H9 (cell line): Measurements from ENCODE around the gene GID8. TPM values are rescaled to one million over a fixed set of nuclear protein-coding genes. Genes with fewer than 3 reads are reported as not detected.

Experiments
- DNase-seq: peaks from one replicate; pipeline ENCODE4 v3.0.0-alpha.2; 2017
- H2AFZ ChIP-seq: one replicate; pipeline ENCODE4 v1.6.1; 2013; ENCODE audit warnings: mild to moderate bottlenecking, low read length, control low read depth, moderate library complexity
- H2AK5ac ChIP-seq: 2 replicates; pipeline ENCODE4 v1.6.1; 2013; ENCODE audit warnings: low read length, control low read depth, mixed read lengths; ENCODE audit not compliant: insufficient read length
- H2BK120ac ChIP-seq: one replicate; pipeline ENCODE4 v1.6.1; 2013; ENCODE audit warnings: low read depth, mild to moderate bottlenecking, low read length, control low read depth, inconsistent platforms; ENCODE audit not compliant: poor library complexity, severe bottlenecking
- H2BK12ac ChIP-seq: 2 replicates; pipeline ENCODE4 v1.6.1; 2013; ENCODE audit warnings: low read length, control low read depth, mixed read lengths, low read depth; ENCODE audit not compliant: insufficient read length
- H2BK15ac ChIP-seq: 2 replicates; pipeline ENCODE4 v1.6.1; 2013; ENCODE audit warnings: low read depth, low read length, control low read depth
- H2BK20ac ChIP-seq: one replicate; pipeline ENCODE4 v1.6.1; 2013; ENCODE audit warnings: low read depth, mild to moderate bottlenecking, low read length, control low read depth, inconsistent platforms; ENCODE audit not compliant: poor library complexity, severe bottlenecking
- H2BK5ac ChIP-seq: 2 replicates; pipeline ENCODE4 v1.6.1; 2013; ENCODE audit warnings: low read length, control low read depth, mixed read lengths; ENCODE audit not compliant: insufficient read length
- H3K14ac ChIP-seq: 2 replicates; pipeline ENCODE4 v1.6.1; 2013; ENCODE audit warnings: low read length, control low read depth; ENCODE audit not compliant: insufficient read depth
- H3K18ac ChIP-seq: 2 replicates; pipeline ENCODE4 v1.6.1; 2013; ENCODE audit warnings: low read depth, mild to moderate bottlenecking, mixed read lengths, low read length, control low read depth; ENCODE audit not compliant: insufficient read length
- H3K23ac ChIP-seq: 2 replicates; pipeline ENCODE4 v1.6.1; 2013; ENCODE audit warnings: low read length, control low read depth, mixed read lengths, low read depth; ENCODE audit not compliant: insufficient read length
- H3K23me2 ChIP-seq: 2 replicates; pipeline ENCODE4 v1.6.1; 2013; ENCODE audit warnings: low read depth, mild to moderate bottlenecking, mixed read lengths, low read length, control low read depth; ENCODE audit not compliant: insufficient read length, poor library complexity, severe bottlenecking
- H3K27ac ChIP-seq: 2 replicates; pipeline ENCODE4 v1.5.1; 2013; ENCODE audit warnings: low read length, control low read depth, mixed read lengths, low read depth; ENCODE audit not compliant: insufficient read length
- H3K27me3 ChIP-seq: 2 replicates; pipeline ENCODE4 v1.6.1; 2013; ENCODE audit warnings: low read length, control low read depth, inconsistent platforms; ENCODE audit not compliant: insufficient read depth
- H3K4ac ChIP-seq: 2 replicates; pipeline ENCODE4 v1.6.1; 2013; ENCODE audit warnings: low read depth, mild to moderate bottlenecking, control low read depth, inconsistent platforms, low read length, moderate library complexity
- H3K4me1 ChIP-seq: 2 replicates; pipeline ENCODE4 v1.6.1; 2013; ENCODE audit warnings: low read length, control low read depth, inconsistent platforms; ENCODE audit not compliant: insufficient read depth
- H3K4me2 ChIP-seq: 2 replicates; pipeline ENCODE4 v1.6.1; 2013; ENCODE audit warnings: low read length, control low read depth, mixed read lengths; ENCODE audit not compliant: insufficient read length, insufficient read depth
- H3K56ac ChIP-seq: 2 replicates; pipeline ENCODE4 v1.6.1; 2013; ENCODE audit warnings: low read depth, mild to moderate bottlenecking, mixed read lengths, low read length, control low read depth; ENCODE audit not compliant: insufficient read length
- H3K79me1 ChIP-seq: 2 replicates; pipeline ENCODE4 v1.6.1; 2013; ENCODE audit warnings: low read depth, mild to moderate bottlenecking, moderate library complexity, low read length, control low read depth, inconsistent platforms; ENCODE audit not compliant: insufficient read depth, poor library complexity, severe bottlenecking
- H3K79me2 ChIP-seq: 2 replicates; pipeline ENCODE4 v1.6.1; 2013; ENCODE audit warnings: low read length, control low read depth, inconsistent platforms; ENCODE audit not compliant: insufficient read depth
- H3K9ac ChIP-seq: 2 replicates; pipeline ENCODE4 v1.6.1; 2013; ENCODE audit warnings: low read length, control low read depth, mixed read lengths; ENCODE audit not compliant: insufficient read length; ENCODE audit errors: extremely low read depth
- H3K9me3 ChIP-seq: one replicate; pipeline ENCODE4 v1.6.1; 2013; ENCODE audit warnings: low read depth, low read length, inconsistent platforms; ENCODE audit not compliant: control insufficient read depth
- H3T11ph ChIP-seq: one replicate; pipeline ENCODE4 v1.6.1; 2013; ENCODE audit warnings: mild to moderate bottlenecking, low read length, control low read depth, inconsistent platforms
- H4K20me1 ChIP-seq: one replicate; pipeline ENCODE4 v1.6.1; 2013; ENCODE audit not compliant: control insufficient read depth, insufficient read length, insufficient read depth
- H4K5ac ChIP-seq: 2 replicates; pipeline ENCODE4 v1.6.1; 2013; ENCODE audit warnings: low read depth, mild to moderate bottlenecking, mixed read lengths, low read length, control low read depth; ENCODE audit not compliant: insufficient read length
- H4K8ac ChIP-seq: replicated peaks from 2 replicates; pipeline ENCODE4 v1.6.1; 2013; ENCODE audit warnings: low read length, control low read depth, mixed read lengths, low read depth; ENCODE audit not compliant: insufficient read length
- H4K91ac ChIP-seq: 2 replicates; pipeline ENCODE4 v1.6.1; 2013; ENCODE audit warnings: low read depth, mild to moderate bottlenecking, moderate library complexity, mixed read lengths, low read length, control low read depth; ENCODE audit not compliant: insufficient read length
- H3K27ac Mint-ChIP-seq, 3 experiments: 2 replicates in 2 of 3; 3 replicates in 1 of 3; pipeline ENCODE4 v1.8.0; 2020 to 2021; ENCODE audit warnings: mixed read lengths in 3 of 3, mild to moderate bottlenecking in 1 of 3, moderate library complexity in 1 of 3
- H3K27me3 Mint-ChIP-seq: 2 replicates; pipeline ENCODE4 v1.8.0; 2021; ENCODE audit warnings: low read depth, mild to moderate bottlenecking, moderate library complexity, mixed read lengths
- H3K36me3 Mint-ChIP-seq, 3 experiments: 2 replicates in 2 of 3; 3 replicates in 1 of 3; pipeline ENCODE4 v1.8.0; 2020 to 2021; ENCODE audit warnings: low read depth in 3 of 3, mixed read lengths in 3 of 3; ENCODE audit not compliant: insufficient read depth in 1 of 3
- H3K4me1 Mint-ChIP-seq, 2 experiments: 2 replicates each; pipeline ENCODE4 v1.8.0; 2020; ENCODE audit warnings: mixed read lengths in 2 of 2
- H3K4me3 Mint-ChIP-seq, 2 experiments: 2 replicates in 1 of 2; 3 replicates in 1 of 2; pipeline ENCODE4 v1.8.0; 2020 to 2021; ENCODE audit warnings: mild to moderate bottlenecking in 2 of 2, mixed read lengths in 2 of 2, moderate library complexity in 1 of 2
- H3K9me3 Mint-ChIP-seq, 2 experiments: 2 replicates in 1 of 2; 3 replicates in 1 of 2; pipeline ENCODE4 v1.8.0; 2020; ENCODE audit warnings: mild to moderate bottlenecking in 2 of 2, mixed read lengths in 2 of 2, moderate library complexity in 1 of 2
- CTCF ChIP-seq: fragments of 200-600 bp; sonication (generic); conservative IDR thresholded peaks from 3 replicates; pipeline ENCODE4 v1.8.0; 2021; ENCODE audit warnings: antibody characterized with exemption, mild to moderate bottlenecking
- WGBS: extraction: QIAGEN DNeasy Blood & Tissue Kit; methylation state at CpG from one replicate; pipeline ENCODE4 v1.1.7; 2013; ENCODE audit warnings: missing lambda C conversion rate, low lambda C conversion rate, mixed read lengths; ENCODE audit not compliant: insufficient read length; ENCODE audit errors: extremely low coverage; 5-methylcytosine and 5-hydroxymethylcytosine counted together
- total RNA-seq: library from RNA; stranded (reverse); gene quantifications from 2 replicates; pipeline ENCODE4 v1.2.1, GENCODE V29; 2021

Gene GID8
- total RNA-seq, 1 experiment from 2014 or later: 60.9 TPM

GRCh38 chr20:62892348-62893304 lies 45.3 kb upstream of the GID8 start:
- Histone ChIP-seq H3K23ac (no peak overlapping the region), H3K18ac (no peak overlapping the region), H3K4me1 (no peaks in the 10 kb centered on the region), H2BK12ac (no peak overlapping the region), H2AFZ (no peak overlapping the region), H3K27me3 (no peaks in the 10 kb centered on the region), H3T11ph (no peak overlapping the region), H4K5ac (no peak overlapping the region), H4K20me1 (no peaks in the 10 kb centered on the region), H2AK5ac (no peak overlapping the region), H3K4me2 (no peak overlapping the region), H2BK15ac (no peak overlapping the region), H3K14ac (no peak overlapping the region), H3K56ac (no peak overlapping the region), H3K9me3 (no peaks in the 10 kb centered on the region), H3K4ac (no peak overlapping the region), H3K79me2 (no peaks in the 10 kb centered on the region), H2BK20ac (no peak overlapping the region), H3K27ac (no peak overlapping the region), H2BK120ac (no peak overlapping the region), H3K23me2 (no peaks in the 10 kb centered on the region), H3K9ac (no peak overlapping the region), H4K8ac (no peak overlapping the region), H2BK5ac (no peak overlapping the region), H3K79me1 (no peaks in the 10 kb centered on the region), H4K91ac (no peak overlapping the region)
- H3K9me3 Mint-ChIP-seq: no peaks in the 10 kb centered on the region
- H3K36me3 Mint-ChIP-seq: peaks cover 62 to 92% (median 68%) of the 10 kb centered on the region in 3 experiments
- no peak overlapping the region for H3K4me3 Mint-ChIP-seq
- DNase-seq: no peak
- TF ChIP-seq CTCF: no peak
- no peaks in the 10 kb centered on the region for H3K27me3 Mint-ChIP-seq
- no CpG with 5 or more reads among the region's 25 CpGs for WGBS
- H3K4me1 Mint-ChIP-seq: peaks cover 0 to 2% of the 10 kb centered on the region in 2 experiments; a peak in 2 of 4 replicates
- H3K27ac Mint-ChIP-seq: no peak overlapping the region
